ENCODE results near the gene TCOF1.

TCOF1 gene

DNA sequence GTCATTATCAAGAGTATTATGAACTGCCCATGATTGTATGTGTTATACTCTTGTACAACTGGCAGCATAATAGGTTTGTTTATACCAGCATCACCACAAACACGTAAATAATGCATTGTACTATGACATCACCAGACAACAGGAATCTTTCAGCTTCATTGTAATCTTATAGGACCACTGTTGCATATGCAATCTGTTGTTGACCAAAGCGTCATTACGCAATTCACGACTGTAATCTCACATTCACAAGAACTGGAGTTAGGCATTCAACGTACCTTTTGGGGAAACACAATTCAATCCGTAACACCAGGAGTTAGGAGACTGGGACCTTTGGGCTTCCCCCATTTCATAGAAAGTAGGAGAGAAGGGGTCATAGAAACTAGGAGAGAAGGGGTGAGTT lies 34.4 kb upstream of the TCOF1 start:
- no peak for DNase-seq

DNA sequence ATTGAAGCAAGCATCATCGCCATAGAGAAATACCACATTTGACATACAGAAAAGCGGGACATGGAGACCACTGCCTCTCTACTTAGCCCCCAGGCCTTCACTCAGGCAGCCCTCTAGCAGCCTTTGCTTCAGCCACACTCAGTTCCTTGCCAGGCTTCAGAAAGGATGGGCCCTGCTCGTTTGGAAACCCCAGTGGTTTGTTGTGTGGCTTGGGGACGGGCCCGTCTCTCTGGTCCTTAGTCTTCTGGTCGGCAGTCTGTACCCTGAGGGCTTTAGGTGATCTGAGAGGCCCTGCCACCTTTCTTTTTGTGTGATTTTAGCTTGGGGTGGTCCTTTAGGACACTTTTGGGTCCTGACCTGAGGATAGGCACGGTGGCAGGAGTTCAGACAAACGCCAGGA lies 33.7 kb upstream of the TCOF1 start:
- no peak for DNase-seq

DNA sequence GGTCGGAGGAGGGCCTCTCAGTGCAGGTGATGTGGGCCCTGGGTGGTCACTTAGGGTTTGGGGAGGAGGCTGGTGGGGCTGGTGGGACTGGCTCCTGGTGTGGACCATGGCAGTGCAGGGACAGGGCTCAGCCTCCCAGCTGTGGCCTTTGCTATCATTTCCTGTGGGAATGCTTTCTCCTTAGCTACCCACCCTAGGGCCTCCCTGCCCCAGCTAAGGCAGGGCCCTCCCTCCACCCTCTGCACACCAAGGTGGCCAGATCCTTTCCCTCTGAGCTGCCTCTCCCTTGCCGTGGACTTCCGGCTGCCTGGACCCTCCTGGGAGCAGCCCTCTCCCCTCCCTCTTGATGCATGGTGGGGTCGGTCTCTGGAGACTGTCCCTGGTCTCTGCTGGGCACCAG lies 32.1 kb upstream of the TCOF1 start:
- DNase-seq, result no peak

DNA sequence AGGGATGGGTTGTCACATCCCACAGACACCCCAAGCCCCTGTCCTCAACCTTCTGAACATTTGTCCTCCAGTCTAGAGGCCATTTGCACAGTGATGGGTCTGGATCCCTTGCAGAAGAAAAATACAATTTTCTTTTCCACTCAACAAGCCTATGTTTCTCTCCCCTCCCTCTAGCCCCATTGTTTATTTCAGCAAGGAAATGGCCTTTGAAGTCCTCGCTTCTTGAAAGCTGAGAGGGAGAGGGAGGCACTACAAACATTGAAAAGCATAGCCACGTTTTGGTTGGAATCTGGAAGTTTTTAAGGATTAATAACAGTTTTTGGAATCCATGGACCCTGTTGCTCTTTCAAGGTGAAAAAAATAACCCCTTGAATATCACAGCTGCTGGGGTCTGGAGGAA lies 30.8 kb upstream of the TCOF1 start:
- no peak for DNase-seq

DNA sequence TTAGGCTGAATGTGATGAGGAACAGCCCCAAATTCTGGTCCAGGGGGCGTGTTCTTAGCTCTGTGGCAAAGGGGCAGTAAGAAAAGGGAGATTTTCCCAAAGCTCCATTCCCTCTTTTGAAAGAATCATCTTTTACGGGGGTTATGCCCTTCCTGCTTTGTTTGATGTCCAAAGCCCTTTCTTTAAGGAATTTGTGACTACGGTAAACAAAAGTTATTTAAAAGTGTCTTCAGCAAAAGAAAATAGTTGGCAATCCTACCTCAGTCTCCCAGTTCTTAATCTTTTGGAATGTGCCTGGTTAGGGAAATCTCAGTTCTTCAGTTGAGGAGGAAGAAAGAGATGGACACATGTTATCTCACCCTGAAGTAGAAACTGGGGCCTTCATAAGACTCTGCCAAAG lies 30.4 kb upstream of the TCOF1 start:
- DNase-seq, result no peak

DNA sequence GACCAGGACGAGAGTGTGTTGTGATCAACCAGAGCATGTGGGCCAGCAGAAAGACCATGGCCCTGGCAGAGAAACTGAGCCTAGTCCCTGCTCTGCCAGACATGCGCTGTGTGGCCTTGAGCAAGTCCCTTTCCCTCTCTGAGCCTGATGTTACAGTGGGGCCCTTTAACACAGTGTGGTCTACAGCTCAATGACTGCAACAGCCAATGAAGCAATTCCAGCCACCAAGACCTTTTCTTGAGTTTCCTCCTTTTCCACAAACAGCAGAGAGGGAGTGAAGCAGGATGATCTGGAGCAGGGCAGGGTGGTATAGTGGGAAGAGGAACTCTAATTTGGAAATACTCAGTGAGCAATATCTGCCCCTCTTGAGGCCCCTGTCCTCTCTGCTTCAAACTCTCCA lies 29.0 kb upstream of the TCOF1 start:
- no peak for DNase-seq

DNA sequence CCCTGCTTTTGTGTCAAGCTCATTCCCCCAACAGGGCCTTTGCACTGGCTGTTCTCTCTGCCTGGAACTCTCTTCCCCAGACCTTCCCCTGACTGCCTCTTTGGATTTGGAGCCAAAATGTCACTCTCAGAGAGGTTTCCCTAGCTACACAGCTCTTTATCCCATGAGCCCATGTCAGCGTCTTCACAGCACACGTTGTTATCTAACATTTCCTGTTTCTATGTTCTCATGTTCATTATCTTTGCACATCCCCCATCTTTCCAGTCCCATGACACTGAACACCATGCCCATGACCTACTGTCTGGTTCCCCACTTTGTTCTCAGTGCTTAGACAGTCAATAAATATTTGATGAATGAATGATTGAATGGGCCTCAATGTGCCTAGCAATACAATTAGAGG lies 28.5 kb upstream of the TCOF1 start:
- no peak for DNase-seq

DNA sequence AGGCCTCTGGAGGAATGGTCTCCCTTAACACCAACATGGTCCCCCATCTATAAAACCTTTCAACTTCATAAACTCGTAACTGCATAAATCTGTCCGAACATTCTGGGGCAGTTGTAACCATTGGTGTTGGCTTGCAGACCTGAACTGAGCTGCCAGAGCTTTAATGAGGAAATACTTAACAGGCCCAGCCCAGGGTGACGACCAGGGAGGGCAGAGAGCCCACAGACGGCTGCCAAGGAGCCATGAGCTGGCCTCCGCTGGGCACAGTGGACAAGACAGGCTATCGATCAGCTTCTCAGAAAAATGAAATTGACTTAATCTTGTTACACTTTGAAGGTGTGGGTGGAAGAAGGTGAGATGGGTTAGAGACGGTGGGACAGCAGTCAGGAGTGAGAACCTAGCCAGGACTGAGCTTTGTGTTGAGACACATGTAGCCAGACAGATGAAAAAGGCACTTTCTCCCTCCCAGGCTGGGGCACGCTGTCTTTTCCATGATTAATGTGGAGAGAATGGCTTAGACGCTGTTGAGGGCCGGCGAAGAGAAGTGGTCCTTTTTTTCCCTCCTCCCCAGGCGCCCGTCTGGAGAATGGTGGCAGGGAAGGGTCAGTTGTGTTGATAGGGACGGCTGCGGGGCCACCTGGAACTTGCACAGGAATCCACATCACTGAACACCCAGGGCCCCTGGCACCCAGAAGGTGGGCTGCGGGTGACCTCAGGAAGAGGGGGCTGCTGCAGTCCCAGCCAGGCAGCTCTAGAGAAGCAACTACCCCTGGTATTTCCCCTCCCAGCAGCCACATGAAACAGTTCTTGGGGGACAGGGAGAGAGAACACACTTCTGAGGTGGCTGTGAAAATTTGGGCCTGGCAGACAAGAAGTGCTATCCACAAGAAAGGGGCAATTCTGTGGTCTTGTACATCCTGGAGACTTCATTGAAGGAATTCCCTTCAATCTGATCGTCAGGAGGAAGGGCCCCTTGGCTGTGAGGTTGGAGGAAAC lies 27.3 kb upstream of the TCOF1 start:
- no peak for DNase-seq

DNA sequence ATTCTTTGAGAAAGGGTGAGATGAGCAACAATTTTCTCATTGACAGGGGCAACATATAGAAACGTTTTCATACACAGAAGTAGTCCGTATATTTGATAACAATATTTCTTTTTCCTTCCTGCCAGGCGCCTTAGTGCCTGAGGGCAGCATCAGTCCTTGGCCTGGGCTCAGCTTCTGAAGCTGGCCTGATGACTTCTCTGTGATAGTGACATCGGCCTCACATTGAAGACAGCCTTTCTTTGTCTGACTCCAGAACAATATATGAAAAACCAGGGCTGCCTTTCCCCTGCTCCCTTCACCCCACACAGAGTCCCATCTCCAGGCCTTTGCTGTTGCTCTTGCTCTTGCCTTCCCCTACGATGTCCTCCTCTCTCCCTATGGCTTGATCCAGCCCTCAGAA lies 24.1 kb upstream of the TCOF1 start:
- no peak for DNase-seq

DNA sequence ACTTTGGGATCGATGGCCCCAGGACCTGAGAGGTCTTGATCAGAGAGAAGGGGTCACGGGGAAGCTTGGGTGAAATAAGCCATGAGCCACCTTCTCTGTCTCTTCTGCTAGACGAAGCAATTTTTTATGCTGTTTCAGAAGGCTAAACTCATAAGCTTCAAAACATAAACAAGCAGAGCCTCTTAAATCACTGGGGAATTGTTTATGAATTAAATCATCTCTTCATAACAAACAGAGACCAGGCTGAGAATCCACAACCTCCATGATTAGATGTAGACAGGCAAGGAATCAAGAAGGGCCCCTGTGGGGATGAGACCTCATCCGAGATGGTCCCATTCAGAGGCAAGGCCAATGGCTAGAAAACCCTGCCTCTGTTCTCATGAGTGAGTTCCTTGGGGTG lies 21.7 kb upstream of the TCOF1 start:
- DNase-seq, result no peak

DNA sequence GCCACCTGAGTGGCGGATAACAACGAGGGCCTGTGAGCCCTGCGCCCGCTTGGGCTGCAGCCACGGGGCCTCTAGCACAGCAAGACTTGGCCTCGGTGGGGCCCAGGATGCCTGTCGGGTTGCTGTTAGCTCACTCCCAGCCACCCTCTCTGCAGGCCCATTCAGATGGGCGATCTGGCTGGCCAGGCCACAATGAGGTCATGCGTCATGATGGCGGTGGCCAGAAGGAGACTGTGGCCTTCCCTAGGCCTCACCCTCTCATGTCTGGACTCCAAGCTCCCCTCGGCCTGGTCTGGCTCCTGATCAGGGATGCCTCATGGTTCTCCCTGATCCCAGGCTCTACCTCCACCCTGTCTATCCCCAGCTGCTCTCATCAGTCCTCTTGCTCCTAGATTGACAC lies 19.0 kb upstream of the TCOF1 start:
- no peak for DNase-seq

DNA sequence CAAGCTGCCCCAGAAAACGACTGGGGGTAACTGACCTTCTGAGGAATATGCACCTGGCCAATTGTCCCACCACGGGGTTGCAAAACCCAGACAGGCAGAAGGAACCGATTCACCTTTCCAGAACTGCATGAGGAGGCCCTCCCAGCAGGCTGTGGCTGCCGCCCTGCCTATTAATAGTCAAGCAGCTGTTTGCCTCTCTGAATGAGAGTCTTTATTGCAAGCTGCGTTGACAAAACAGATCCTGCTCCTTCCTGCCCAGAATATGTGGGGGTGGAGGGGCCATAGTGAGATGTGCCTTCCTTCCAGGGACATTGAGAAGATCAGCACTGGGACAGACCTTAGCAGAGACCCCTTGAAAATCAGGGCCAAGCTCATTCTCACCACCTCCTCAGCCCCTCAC lies 18.3 kb upstream of the TCOF1 start:
- no peak for DNase-seq

DNA sequence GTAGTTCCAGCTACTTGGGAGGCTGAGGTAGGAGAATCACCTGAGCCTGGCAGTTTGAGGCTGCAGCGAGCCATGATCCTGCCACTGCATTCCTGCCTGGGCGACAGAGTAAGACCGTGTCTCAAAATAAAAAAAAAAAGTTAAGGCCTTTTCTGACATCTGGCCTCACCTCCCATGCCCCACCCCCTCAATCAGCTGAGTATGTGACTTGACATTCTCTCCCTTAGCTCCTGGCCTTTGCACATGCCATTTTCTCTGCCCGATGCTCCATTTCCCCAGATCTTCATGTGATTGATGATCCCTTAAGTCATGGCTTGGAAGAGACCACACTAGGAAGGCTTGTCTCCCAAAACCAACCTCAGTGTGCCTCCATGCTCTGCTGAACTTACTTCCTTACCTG lies 17.7 kb upstream of the TCOF1 start:
- no peak for DNase-seq

DNA sequence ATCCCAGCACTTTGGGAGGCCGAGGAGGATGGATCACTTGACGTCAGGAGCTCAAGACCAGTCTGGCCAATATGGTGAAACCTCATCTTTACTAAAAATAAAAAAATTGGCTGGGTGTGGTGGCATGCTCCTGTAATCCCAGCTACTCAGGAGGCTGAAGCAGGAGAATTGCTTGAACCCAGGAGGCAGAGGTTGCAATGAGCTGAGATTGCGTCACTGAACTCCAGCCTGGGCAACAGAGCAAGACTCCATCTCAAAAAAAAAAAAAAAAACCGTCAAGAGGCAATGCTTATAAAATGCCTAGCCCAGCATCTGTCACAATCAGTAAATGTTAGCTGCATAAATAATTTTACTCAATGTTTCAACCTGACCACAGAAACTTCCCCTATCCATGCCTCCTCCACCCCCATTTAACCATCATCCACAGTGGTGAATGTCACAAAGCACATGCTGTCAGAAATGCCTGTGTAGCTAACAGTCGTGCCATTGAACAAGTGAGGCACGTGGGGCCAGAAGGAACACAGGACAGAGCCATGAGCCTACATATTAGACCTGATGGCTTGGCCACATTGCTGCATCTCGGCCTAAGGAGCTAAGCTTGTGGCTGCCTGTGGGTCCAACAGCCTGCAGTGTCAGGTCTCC lies 16.8 kb upstream of the TCOF1 start:
- no peak for DNase-seq

DNA sequence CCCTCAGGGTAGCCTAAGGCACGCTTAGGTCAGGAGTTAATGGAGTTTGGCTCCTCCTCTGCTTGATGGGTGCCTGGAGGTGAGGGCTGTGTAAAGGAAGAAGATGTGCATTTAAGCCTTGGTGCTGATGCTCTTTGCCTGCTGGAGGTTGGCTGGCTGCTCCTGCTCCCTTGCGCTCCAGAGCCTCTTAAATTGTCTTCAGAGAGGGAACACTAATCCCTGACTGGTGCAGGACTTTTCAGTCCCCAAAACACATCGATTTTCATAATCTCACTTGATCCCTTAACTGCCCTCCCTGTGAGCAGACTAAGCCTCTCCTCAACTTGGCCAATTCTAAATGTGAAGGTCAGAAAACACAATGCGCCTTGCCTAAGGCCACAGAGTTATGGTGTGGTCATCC lies 16.2 kb upstream of the TCOF1 start:
- no peak for DNase-seq

DNA sequence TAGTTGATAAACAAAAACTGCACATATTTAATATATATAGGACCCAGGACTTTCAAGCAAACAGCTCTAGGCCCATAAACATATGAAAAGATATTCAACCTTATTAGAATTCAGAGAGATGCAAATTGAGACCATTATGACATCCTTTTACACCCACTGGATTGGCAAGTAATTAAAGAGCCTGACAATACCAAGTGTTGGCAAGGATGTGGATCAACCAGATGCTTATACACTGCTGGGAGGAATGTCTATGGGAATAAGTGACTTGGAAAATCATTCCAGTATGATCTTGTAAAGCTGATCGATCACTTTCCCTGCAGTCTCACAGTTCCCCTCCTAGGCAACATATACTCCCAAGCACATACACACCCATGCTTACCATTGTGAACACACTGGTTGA lies 15.5 kb upstream of the TCOF1 start:
- no peak for DNase-seq

DNA sequence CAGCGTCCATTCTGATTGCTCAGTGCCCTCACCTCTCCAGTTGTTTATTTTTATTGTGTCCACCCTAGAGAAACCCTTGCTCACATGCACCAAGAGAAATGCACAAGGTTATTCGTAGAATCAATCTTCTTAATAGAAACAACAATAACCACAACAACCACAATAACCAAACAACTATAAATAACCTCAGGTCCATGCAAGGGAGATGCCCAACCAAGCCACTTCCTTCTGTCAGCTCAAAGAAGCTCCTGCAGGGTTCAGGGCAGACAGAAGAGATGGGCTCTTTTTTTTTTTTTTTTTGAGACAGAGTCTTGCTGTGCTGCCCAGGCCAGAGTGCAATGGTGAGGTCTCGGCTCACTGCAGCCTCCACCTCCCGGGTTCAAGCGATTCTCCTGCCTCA lies 14.9 kb upstream of the TCOF1 start:
- DNase-seq, result no peak

DNA sequence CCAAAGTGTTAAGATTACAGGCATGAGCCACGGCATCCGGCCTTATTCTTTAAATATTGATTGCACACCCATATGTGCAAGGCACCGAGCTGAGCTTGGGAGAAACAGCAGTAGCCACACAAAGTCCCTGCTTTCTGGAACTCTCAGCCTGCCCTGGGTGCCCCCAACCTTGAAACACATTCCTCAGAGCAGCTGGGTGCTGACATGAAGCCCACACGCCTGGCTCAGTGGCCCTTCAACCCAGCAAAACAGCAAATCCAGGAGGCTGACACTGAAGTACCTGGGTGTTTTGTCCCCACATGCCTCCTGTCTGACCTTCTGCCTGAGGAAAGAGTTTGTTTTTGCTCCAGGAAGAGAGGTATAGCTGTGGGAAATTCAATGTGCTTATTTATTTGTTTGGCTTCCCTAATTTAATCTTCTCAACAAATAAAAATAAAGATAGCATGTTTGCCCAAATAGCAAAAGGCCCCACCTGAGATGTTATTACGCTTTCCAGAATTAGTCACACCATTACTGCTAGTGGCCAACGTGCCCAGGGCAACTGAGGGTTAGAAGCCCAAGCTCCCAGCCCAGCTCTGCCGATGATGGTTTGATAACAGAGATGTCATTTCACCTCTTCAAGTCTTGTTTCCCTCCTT lies 13.4 kb upstream of the TCOF1 start:
- DNase-seq, result no peak

DNA sequence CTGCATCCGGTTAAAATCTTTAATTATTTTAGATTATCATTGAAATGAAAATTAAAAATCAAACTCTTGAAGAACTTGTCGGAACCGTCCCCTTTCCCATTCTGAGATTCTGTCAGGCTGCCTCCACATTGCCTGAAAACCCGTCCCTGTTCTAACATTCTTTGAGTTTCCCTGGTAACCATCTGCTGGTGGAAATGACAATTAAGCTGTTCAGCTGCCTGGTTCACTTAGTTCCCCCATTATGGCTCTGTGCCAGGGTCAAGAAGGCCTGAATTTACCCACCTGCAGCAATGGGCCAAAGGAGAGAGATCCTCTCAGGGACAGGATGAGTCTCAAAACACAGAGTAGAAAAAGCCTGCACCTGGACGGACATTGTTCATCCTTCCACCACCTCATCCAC lies 11.8 kb upstream of the TCOF1 start:
- no peak for DNase-seq

DNA sequence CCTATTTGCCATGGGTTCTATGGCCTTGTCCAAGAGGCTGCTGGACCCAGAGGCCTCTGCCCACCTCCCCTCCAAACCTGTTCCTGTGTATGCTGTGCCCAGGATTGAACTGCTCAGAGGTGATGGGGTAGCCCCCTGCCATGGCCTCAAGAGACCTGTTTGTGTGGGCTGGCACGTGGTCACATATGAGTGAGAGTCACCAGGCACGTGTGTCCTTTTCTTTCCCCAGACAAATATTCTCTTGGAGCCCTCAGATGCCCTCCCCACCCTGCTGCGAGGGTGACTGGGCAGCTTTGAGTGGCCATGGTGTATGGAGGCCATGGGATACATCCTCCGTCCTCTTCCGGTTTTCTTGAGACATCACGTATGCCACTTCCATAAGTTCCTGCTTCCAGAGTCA lies 10.9 kb upstream of the TCOF1 start:
- DNase-seq, result no peak

DNA sequence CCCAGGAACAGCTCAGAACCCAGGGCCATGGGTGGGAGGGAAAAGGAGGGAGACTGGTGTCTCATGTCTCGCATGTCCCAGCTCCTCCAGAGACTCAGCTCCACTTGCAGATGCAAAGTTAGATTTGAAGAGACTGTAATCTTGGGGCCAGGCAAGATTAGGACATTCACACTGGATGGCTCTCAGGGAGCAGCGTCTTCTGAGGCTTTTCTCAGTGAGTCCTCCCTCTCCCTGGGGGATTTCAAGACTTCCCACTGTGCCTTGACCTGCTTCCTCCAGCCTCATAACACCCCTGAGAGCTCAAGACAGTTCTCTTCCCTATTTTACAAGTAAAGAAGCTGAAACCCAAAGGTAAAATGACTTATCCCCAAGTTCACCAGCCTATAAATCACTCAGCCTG lies 10.5 kb upstream of the TCOF1 start:
- no peak for DNase-seq

DNA sequence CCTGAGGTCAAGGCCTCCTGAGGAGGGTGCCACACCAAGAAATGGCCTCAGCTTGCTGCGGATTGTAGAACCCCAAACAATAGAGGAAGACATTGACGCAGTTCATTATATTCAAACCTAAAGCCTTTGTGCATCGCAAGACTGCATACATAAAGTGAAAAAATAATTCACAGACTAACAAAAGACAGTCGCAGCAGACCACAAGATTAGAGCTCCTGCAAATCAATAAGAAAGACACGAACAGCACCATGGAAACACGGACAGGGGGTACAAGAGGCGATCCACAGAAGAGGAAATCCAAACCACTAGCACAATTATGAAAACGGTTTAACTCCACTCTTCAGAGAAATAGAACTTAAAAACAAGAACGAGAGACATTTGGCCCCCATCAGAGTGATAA lies 10.0 kb upstream of the TCOF1 start:
- no peak for DNase-seq

DNA sequence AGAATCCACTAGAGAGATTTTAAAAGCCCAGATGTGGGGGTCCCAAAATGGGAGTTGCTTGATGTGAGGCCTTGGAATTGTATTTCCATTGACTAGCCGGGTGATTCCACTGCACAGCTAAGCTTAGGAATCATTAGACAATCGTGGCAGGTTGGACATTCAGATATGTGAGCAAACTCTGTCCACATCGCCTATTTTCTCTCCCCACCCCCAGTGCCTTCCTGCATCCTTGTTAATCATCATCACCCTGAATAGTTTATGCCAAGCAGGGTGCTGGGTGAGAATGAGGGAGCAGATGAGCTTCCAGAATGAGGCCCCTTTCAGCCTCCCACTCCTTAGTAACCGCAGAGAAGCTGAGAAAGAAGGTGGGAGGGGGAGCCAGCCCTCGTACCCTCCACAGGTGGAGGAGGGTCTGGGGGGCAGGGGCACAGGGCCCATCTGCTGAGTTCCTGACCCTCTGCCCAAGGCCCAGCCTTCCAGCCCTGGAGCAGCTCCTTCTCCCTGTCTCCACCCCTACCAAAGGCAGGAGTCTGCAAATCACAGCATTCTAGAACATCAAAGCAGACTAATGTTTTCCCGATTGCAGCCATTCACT lies 7.7 kb upstream of the TCOF1 start:
- no peak for DNase-seq

Data from GDM1 (cell line).